ENCODE measurements around the gene SETD1B.

- peak; percentile 77 to 91 (median 87) for TF ChIP-seq CTCF (IDR thresholded peaks at IDR 0.05)
- TF ChIP-seq POLR2A (IDR thresholded peaks at IDR 0.05), result no peak
Observed at GRCh38 chr12:121776190-121777098, 27.4 kb upstream of the SETD1B start.

Data from adrenal gland (tissue), 5 donors.